GM21528 (cell line): Measurements from ENCODE around the gene MYOZ2.

Source experiments
- ATAC-seq: cut with Tn5 transposase; IDR thresholded peaks from one replicate; pipeline ENCODE4 v1.9.1; 2021; ENCODE audit warnings: mild to moderate bottlenecking, moderate library complexity; ENCODE audit not compliant: unreplicated experiment, low FRiP score

The MYOZ2 gene

GRCh38 chr4:119233191-119233590 is 97.6 kb downstream of the MYOZ2 start:
- ATAC-seq, result no peak

GRCh38 chr4:119233750-119234149 is 98.1 kb downstream of the MYOZ2 start:
- no peak for ATAC-seq

- ATAC-seq, result no peak
These were observed 101.6 kb downstream of the MYOZ2 start for GRCh38 chr4:119237201-119237600.
